NCI-H2227 (cell line): Measurements from ENCODE around the gene C17orf75.
"Not testable (repeated sequence)": the region's sequence is repeated elsewhere in the genome, so short reads cannot be mapped to it uniquely, and the experiment has no call there.

Experiments used
- DNase-seq: peaks from one replicate; lab custom pipeline; 2025; ENCODE audit not compliant: unreplicated experiment; lab: John Stamatoyannopoulos, UW

C17orf75 gene, protein sequence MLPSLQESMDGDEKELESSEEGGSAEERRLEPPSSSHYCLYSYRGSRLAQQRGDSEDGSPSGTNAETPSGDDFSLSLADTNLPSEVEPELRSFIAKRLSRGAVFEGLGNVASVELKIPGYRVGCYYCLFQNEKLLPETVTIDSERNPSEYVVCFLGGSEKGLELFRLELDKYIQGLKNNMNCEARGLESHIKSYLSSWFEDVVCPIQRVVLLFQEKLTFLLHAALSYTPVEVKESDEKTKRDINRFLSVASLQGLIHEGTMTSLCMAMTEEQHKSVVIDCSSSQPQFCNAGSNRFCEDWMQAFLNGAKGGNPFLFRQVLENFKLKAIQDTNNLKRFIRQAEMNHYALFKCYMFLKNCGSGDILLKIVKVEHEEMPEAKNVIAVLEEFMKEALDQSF

DNA sequence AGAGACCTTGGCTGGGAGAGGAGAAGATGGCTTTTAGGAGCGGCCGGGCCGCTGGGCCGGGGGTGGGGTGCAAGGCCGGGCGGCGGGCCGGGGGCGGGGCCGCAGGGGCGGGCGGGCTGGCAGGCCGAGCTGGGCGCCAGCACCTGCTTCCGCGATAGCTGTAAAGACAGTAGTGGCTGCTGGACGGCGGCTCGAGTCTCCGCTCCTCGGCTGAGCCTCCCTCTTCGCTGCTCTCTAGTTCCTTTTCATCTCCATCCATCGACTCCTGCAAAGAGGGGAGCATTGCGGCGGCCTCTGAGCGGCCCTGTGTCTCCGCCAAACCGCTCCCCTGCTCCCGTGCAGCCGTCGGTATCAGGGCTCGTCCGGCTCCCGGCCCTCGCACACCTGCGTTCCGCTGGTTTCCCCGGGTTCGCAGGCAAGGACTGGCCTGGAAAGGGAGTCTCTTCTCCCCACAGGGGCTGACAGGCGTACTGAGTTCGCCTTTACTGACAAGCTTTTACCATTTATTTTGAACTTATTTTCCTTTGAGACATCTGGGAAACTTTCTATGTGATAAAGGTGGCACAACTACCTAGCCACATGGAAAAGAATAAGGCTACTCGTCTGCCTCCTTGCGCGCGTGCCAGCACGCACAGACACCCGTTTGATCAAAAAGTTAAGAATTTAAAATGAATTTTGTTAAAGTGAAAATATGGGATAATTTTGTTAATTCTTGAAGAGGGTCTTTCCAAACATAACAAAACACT, at the start of gene C17orf75:
C17orf75 (minus strand) TSS at position 317 of the 746 bp plus-strand sequence; CDS start at position 283, 34 bp downstream.
- DNase-seq, result peak; percentile 85

DNA sequence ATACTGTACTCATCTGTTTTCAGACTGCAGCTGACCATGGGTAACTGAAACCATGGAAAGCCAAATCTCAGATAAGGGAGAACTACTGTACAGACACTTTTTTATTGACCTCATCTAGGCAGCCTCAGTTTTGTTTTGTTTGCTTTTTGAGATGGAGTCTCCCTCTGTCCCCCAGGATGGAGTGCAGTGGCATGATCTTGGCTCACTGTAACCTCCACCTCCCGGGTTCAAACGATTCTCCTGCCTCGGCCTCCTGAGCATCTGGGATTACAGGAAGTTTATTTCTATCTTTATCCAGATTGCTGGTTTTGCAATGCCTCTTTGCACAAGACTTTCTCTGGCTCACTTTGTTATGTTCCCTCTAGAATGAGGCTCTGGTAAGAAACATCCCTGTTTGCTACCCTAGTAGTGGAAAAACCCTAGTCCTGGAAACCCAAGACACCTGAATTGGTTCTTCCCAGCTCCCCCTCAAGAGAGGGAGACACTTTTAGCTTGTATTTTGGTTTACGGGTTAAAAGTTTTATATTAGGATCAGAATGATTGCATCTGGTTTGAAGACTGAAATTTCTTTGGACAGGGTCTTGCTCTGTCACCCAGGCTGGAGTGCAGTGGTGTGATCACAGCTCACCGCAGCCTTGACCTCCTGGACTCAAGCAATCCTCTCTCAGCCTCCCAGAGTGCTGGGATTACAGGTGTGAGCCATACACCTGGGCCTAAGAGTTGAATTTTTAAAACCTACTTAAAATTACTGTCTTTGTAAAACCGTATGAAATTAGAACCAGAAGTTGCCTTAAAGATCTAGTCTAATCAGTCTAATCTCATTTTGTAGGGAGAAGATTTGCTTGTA, 46.9 kb upstream of the C17orf75 start:
- DNase-seq, result no peak

DNA sequence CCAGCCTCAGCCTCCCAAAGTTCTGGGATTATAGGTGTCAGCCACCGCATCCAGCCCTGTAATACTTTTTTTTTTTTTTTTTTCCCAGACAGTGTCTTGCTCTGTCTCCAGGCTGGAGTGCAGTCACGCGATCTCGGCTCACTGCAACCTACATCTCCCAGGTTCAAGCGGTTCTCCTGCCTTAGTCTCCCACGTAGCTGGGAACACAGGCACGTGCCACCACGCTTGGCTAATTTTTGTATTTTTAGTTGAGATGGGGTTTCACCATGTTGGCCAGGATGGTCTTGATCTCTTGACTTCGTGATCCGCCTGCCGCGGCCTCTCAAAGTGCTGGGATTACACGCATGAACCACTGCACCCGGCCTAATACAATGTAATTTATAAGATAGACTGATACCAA, 46.2 kb upstream of the C17orf75 start:
- not testable (repeated sequence) for DNase-seq

DNA sequence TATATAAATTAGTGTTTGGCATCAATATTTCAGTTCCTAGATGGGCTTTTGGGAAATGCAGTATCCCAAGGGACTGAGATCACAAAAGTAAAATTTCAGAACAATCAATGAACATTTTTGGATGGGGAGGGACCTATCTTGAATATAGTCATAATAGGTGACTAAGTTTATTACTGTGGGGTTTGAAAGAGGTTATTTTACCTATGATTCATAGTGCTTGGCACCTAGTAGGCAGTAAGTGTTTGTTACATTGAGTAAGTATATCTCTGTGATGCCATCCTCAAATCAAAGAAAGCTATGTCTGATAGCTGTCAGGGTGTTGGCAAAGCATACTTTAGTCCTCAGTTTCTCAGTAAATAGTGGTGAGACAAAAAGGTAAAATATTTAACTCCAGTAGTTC, 44.9 kb upstream of the C17orf75 start:
- DNase-seq, result no peak

DNA sequence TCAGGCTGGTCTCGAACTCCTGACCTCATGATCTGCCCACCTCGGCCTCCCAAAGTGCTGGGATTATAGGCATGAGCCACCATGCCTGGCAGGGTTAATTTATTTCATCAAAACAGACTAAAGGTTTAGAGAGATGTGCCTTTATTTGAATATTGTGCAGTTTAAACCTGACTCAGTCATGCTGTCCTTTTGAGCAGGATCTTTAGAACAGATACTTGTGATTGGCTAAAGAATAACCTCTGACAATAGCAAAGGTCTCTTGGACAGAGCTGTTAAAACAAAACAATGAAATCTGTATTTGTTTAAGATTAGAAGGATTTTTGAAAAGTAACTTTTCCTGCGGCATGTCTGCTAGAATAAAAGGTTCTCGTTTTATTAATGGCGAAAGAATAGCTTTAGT, 44.0 kb upstream of the C17orf75 start:
- DNase-seq, result no peak

DNA sequence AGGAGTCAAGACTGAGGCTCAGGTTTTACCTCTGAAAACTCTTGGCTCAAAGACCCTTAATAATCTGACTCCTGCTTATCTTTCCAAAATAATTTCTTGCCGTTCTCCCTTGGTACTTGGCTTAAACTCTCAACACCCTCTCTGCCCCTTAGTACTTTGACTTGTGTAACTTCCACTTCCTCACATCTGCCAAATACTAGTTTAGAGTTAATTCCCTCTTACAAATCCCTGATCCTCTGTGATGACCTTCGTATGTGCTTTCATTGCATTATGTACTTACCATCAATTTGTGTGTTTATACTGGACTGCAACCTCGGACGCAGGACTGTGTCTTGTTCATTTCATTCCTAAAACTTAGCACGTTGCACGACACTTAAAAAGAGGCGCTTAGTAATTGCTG, 43.1 kb upstream of the C17orf75 start:
- no peak for DNase-seq

DNA sequence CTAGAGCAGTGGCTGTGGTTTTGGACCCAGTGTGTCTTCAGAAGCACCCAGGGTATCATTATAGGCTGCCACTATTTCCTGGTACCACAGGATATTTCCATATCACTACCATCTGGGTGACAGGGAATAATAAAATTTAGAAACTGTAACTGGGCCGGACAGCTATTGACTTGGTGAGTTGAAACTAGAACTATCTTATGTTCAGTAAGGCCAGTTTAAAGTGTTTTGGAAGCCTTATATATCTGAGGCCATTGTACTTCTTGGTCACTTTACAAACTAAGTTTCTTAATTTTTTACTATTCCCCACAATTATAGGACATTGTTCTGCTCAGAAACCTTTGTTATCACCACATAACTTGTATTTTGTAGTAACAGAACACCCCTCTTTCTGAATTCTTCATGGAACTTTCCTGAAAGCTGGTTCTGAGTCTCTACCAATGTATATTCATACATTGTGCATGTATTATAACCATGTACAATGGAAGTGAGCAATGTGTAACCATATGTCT, 42.0 kb upstream of the C17orf75 start:
- DNase-seq, result no peak

DNA sequence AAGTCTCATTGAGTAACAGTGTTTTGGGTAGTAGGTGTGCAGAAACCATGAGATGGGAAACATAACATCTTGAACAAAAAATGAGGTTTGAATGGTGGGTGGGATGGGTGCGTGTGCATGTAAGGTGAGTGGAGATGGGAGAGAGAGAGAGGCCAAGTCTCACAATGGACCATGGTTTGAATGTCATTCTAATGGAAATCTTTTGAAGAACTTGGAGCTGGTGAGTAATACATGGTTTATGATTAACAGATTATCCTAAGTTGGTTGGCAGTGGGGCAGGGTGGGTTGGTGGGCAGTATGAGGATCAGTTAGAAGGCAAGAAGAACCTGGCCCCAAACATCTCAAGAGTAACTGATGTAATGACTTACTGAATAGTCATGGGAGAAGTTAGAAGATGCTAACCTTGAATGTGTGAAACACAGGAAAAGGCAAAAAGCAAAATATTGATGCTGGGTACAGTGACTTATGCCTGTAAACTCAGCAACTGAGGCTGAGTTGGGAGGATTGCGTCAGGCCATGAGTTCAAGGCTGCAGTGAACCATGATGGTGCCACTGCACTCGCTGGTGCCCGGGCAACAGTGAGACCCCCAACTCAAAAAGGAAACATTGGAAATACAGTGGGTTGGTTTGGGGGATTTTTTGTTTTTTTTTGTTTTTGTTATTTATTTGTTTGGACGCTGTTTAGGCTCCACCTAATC, 40.7 kb upstream of the C17orf75 start:
- DNase-seq, result no peak

DNA sequence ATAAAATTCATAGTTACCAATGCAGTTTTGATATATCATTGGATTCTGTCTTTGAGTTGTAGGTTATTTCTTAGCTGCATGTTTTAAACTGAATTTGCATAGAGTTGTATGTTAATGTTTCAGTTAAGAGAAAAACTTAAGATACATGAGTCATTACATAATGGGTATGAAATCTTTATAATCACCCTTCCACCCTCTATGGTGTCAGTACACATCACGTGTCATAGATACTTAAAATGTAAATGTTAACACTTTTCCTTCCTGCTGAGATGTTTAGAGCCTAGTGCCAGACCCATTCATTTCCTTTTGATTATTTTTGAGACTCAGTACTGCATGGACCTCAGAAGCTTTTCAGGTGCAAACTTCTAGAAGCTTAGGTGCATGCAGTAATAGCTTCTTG, 28.5 kb upstream of the C17orf75 start:
- DNase-seq, result no peak

DNA sequence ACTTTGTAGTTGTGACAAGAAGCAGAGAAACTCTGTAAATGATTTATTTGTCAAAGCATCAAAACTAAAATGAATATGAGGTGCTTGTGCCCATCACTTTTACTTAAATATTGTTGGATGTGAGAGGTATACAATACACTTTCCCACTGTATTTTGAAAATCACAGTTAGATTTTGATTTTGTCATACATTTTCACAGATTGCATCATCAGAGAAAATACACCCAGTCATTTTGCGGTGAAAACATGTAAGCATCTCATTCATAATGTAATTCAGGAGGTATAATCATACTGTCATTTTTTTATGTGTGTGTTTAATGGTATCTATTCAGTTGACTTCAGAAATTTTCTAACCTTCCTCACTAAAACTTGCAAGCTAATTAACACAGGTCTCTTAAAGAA, 19.3 kb upstream of the C17orf75 start:
- DNase-seq, result no peak

DNA sequence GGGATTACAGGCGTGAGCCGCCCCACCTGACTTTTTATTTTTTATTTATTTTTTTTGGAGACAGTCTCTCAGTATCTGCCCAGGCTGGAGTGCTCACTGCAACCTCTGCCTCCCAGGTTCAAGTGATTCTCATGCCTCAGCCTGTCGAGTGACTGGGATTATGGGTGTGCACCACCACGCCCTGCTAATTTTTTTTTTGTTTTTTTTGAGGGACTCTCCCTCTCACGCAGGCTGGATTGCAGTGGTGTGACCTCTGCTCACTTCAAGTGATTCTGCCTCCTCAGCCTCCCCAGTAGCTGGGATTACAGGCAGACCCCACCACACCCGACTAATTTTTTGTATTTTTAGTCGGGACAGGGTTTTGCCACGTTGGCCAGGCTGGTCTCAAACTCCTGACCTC, 15.6 kb upstream of the C17orf75 start:
- DNase-seq, result no peak

DNA sequence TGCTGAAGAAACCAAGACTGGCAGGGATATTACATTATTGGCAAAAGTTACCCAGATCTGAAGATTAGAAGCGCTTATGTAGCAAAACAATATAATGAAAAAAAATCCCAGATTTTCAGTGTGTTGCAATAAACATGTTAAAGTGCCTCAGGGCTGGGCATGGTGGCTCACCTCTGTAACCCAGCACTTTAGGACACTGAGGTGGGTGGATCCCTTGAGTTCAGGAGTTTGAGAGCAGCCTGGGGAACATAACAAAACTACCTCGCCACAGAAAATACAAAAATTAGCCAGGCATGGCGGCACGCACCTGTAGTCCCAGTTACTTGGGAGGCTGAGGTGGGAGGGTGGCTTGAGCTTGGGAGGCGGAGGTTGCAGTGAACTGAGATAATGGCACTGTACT, 14.8 kb upstream of the C17orf75 start:
- DNase-seq, result no peak

DNA sequence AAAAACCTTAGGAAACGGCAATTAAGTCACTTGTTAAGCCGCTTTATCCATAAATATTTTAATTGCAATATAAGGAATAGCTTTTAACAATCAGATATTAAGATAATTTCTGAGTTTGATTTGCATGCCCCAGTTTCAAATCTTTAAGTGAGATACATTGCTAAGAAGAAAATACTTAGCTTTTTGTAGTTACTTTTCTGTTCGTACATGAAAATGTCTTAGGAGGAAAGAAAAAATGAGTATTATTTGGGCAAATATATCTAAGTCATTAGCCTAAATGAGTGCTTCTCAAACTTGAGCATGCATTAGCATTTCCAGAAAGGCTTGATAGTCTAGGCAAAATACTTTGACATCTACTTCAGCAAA, 14.4 kb upstream of the C17orf75 start:
- DNase-seq, result no peak

DNA sequence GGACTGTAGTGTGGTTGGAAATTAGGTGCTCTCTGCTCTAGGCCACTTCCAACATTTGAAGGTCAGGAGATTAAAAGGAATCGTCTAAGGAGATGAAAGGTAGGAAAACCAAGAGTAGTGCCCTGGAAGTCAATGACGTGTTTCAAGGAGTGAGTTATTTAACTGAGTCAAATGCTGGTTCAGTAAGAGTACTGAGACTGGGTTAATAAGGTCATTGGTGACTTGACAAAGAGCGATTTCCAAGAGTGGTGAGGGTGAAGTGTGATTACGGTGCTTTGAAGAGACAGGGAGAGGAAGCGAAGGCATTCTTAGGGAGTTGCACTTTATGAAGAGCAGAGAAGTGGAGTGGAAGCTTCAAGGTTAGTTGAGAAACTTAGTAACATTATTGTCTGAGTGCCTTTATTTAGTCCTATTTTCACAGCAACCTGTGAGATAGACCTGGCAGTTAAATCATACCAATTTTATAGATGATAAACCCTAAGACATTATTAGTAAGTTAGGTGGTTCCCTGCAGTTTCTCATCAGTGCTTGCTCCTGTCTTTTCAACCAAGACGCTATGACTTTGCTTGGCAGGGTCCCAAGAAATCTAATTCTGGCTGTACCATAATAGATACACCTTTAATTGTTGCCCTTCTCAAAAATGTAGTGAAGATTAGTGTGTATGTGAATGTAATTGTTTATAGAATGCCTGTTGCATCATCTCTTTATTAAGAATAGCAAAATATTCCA, 13.8 kb upstream of the C17orf75 start:
- no peak for DNase-seq

DNA sequence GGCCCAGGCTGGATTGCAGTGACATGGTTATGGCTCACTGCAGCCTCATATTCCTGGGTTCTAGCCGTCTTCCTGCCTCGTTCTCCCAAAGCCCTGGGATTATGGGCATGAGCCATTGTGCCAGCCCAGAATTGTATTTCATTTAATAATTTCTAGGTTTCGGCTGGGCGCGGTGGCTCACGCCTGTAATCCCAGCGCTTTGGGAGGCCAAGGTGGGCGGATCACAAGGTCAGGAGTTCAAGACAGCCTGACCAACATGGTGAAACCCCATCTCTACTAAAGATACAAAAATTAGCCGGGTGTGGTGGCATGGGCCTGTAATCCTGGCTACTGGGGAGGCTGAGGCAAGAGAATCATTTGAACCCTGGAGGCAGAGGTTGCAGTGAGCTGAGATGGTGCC, 10.8 kb upstream of the C17orf75 start:
- DNase-seq, result not testable (repeated sequence)

DNA sequence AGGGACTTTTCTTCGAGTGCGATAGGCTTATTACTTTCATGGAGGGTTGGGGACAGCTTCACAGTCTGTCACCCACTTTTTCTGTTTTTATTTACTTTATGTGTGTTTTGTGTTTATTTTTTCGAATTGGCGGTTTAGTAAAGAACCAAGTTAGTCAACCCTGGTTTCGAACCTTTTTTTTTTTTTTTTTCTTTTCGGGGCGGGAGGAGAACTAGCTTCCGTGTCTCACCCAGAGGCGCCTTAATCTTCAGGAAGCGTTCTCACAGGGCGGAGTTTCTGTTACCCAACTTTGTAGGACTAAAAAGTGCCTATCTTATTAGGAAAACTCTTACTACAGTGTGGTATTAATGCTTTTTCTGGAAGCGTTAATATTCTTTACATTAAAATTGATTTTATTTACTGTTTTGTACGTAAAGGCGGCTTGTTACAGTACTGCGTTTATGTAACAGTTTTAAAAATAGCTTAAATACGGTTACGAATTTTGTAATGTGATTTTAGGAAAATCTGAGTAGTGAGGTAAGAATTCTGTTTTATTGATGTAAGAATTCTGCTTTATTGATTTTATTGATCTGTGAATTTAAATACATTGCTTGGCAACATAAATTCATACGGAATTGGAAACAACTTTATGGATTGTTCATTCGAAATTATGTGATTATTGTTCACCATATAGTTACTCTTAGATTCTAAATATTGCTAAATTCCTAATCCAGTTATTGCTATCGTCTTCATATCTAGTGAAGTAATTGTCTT, 8.9 kb upstream of the C17orf75 start:
- DNase-seq, result peak; percentile 24

DNA sequence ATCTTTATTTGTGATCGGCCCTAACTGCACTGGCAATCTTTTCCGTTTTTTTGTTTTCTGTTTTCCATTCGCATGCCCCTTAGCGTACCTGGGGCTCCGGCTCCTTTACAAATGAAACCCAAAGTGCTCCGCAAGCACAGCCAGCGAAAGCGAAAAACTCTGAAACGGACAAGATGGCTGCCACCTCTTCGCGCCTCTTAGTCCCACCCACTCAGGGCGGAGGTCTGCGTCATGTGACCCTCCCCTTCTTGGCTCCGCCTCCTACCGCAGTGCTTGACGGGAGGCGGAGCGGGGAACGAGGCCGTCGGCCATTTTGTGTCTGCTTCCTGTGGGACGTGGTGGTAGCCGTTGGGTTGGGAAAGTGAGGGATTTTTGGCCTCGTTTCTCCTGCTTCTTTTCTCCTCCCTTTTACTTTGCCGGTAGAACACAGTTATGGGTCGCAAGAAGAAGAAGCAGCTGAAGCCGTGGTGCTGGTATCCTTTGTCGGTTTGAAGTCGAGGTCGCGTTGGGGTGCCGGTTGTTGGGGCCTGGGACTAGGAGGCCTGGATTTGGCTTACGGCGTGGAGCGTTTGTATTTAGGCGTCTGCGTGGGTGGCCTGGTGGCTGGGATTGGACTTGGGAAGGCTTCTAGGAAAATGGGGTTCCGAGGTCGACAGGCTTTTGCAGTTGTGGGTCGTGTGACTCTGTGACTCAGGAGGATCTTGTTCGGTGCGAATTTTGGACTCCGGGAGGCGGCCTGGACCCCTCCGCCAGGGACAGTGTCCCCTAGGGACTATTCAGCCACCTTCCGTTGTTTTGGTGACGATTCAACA, 8.1 kb upstream of the C17orf75 start, which contains the start of gene ZNF207:
ZNF207 (plus strand) TSS at position 304 of the 812 bp plus-strand sequence; CDS start at position 433, 129 bp downstream.
- peak; percentile 96 for DNase-seq

DNA sequence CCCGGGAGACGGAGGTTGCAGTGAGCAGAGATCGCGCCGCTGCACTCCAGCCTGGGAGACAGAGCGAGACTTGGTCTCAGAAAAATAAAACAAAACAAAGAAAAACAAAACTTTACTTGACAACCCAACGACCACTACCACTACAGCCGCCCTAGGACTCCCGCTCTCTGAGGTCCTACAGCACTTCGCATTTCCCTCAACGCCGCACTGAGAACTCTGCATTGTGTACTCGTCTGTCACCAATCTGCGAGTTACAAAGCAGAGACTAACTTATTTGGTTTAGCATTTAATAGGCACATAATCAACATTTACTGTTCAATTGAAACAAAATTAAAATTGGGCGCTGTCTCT, 7.5 kb upstream of the C17orf75 start:
- peak; percentile 30 for DNase-seq

DNA sequence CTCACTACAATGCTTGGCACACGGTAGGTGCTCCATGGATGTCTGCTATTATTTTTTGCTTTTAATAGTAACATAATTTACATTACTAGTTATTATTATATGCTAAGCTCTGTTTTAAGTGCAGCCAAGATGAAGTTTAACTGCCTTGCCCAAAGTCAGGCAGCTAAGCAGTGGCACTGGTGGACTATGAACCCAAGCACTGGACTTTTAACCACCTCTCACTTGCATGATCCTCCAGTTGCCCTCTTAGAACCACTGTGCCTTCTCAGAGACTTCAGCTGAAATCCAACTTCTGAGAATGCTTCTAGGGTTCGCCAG, 6.5 kb upstream of the C17orf75 start:
- DNase-seq, result no peak
